NCI-H2029 treated with DMSO at 0.1 percent for 48 hours (cell line): ENCODE measurements around the gene FMO1.
"Not testable (repeated sequence)": the region's sequence is repeated elsewhere in the genome, so short reads cannot be mapped to it uniquely, and the experiment has no call there.

Experiments used
- DNase-seq: peaks from one replicate; lab custom pipeline; 2025; lab: John Stamatoyannopoulos, UW

FMO1 gene, protein sequence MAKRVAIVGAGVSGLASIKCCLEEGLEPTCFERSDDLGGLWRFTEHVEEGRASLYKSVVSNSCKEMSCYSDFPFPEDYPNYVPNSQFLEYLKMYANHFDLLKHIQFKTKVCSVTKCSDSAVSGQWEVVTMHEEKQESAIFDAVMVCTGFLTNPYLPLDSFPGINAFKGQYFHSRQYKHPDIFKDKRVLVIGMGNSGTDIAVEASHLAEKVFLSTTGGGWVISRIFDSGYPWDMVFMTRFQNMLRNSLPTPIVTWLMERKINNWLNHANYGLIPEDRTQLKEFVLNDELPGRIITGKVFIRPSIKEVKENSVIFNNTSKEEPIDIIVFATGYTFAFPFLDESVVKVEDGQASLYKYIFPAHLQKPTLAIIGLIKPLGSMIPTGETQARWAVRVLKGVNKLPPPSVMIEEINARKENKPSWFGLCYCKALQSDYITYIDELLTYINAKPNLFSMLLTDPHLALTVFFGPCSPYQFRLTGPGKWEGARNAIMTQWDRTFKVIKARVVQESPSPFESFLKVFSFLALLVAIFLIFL

DNA sequence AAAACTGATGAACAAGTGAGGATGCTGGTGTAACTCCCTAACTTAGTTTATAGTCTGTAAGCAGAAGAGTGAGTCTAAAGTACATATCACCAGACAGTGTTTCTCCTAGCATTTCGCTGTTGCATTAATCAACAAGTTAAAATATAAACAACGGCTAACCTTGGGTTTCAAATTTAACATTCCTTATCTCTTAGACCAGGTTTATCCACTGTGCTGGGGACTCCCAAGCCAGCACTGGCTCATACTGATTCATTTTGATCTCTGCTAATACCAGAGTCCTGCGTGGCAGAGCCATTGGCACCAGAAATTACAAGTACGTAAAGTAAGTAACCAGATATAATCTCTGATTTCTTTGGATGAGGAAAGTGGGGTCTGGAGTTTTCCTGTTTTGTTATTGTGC is at the start of gene FMO1:
Gene FMO1, plus strand, starts transcription at position 193 of the 400 bp plus-strand sequence. CDS start 9,594 bp downstream, outside the sequence.
- DNase-seq: no peak

DNA sequence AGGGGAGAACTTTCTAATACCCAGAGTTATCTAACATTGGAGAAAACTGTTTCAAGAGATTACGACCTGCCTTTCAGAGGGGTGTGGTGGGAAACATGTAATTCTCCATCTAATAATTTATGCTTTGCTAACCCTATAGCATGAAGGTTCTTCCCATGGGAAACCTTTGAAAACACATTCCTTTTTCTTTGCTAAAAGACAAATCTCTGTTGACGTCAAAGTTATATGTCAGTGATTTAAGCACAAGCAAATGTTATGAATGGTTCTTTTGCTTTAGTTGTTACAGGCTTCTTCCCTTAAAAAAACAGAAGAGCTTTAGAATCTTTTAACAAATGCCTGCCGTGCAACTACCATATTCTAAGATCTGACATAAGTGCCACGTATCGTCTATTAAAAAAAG is 44.0 kb upstream of the FMO1 start:
- no peak for DNase-seq

DNA sequence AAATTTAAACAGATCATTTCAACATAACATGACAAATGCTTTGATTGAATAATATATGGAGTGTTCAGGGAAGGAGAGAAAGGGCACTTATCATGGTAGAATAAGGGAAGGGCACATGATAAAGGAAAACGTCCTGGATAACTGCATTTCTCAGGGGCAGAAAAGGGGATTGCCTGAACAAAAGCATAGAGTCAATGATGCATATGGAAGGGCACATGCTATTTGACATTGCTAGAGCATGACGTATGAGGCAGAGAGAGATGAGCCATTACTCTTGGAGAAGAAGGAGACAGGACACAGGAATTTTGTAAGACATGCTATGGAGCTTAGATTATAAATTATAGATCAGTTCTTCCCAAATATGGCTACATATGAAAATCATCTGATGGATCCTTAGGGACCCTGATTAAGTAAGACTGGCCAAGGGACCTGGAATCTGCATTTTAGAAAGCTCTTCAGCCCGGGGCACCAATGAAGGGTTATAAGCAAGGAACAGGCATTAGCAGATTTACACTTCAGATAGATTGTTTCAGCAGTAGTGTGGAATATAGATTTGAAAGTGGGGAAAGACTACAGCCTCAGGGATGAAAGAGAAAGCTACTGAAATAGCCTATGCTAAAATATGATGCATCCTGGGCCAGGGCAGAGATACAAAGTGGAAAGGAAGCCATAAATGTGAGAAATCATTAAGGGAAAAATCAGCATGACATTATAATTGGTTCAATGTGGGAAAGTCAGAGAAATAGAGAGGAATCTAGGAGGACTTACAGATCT is 41.9 kb upstream of the FMO1 start:
- DNase-seq: no peak

DNA sequence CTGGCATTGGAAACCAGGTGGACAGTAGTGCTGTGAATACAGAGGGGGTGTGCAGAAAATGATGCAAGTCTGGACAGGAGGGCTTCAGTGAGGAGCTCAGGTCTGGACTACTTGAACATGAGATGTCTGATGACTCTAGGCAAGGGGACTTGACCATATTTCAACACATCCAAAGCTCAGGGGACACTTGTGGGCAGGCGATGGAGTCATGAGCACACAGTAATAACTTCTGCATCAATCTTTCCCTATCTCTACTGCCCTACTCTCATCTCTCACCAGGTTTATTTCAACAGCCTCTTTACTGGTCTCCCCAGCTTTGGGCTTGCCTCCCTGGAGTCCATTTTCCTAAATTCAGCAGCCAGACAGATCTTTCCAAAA is 41.3 kb upstream of the FMO1 start:
- DNase-seq: no peak

DNA sequence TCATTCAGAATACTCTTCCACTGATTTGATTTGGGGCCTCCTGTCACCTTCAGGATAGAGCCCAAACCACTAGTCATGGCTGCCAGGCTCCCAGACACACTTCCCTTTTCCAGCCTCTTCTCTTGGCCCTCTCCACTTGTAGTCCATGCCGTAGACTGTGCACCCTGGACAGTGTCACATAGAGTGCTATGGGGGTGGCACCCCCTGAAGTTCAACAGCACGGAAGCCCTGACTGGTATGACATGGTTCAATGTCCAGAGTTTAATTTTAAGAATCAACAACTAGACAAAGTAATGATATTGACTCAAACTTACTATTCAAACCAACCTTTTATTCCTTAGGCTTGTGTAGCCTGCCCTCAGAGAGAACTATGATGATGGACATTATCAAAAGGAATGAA is 40.9 kb upstream of the FMO1 start:
- no peak for DNase-seq

DNA sequence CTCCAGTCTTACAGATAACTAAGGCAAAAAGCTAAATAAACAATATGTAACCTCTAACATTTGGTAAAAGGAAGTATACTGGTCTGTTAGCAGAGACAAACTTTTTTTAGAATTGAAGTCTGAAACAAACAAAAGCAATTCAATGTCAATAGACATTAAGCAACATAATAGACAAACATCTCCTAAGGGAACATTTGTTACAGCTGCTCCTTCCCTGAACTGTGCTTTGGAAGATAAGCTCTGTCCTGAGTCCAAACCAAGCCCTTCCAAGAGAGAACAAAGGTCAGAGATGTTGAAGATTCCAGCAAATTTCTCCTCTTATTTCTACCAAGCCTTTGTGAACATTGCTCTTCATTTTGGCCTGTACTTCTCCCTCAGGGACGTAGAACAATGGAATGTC is 37.9 kb upstream of the FMO1 start:
- DNase-seq: no peak

DNA sequence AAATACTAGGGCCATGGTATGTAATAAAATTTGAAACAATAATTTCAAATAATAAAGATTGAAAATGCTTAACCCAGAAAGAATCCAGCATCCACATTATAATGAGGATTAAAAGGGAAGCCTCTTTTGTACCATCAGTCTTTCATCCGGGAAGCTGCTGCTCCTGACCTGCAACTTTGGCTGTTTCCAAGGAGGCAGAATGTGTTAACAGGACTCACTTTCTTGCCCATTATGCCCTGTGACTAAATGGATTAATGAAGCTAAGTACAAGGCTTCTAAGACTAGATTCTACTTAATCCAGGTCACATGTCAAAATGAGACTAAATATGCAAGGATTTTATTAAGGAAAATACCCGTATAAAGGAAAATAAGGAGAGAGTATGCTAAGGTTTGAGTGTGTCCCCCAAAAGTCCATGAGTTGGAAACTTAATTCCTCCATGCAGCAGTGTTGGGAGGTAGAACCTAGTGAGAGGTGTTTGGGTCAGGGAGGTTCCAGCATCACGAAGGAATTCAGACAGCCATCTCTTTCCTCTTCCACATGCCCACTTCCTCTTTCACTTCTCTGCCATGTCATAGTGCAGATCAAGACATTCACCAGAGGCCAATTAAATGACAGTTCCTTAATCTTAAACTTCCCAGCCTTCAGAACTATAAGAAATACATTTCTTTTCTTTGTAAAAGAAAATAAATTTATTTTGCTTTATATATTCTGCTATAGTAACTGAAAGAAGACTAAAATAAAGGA is 35.5 kb upstream of the FMO1 start:
- DNase-seq: no peak

DNA sequence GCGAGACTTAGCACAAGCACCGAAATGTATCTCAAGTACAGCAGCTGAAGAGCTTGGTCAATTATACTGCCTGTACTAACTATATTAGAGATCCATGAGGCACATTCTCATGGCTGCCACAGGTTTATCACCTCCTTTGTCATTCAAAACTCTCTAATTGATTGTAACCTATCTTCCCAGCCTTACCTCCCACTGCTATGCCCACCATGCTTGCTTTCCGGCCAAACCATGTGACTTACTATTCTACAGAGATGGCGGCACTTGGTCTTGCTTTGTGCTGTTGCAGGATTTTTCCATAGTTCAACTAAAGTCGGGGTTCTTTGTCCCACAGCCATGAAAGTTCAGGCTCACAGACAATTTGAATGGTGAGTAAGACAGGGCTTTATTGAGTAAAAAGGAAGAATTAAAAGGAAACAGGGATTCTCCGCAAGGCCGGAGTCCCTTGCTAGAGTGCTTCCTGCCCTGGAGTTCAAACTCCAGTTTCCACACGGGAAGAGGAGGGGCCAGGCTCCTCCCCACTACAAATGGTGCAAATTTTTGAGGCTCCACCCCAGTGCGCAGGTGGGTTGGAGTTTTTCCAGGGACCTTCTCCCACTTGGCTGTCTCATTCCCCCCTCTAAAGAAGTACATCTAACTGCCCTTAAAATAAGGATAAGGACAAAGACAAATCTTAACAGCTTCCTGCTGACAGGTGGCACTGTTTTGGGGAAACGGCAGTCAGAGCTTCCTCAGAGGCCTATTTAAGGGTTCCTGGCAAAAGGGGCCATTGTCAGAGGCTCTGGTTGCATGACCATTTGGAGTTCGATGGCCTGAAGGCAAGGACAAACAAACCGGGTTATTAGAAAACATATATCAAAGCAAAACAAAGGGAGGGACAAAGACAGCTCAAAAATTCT is 34.5 kb upstream of the FMO1 start:
- no peak for DNase-seq

DNA sequence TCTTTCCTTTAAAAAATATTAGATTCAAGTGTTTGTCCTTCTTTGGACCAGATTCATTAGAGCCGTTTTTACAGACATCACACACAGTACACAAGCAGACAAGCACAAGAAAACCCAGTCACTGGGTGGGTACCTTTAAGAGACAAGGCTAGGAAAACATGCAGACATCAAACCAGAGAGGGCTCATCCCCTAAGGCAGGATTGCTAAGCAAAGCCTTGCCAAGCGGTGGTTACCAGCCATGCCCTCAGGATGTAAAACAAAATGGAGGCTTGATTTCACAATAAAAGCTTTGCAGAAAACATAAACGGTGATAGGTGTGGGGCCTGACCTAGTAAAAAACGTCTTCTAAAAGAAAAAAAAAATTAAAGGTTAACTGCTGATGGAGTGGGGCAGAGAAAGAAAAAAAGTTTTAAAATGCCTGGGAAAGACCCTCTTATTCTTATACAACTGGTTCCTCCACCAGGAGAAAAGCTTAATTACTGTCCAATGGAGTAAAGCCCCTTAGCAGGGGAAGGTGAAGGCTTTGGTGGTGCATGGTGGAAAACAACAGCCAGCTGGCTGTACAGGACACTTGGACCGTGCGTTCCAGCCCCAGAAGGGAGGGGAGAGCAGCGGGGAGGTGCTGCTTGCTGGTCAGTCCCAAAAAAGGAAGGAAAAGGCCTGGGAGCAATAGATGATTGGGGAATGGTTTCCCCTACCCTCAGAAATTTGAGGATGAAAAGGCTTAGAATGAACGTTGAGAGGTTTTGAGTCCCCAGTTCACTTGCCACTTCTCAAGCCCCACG is 30.4 kb upstream of the FMO1 start:
- no peak for DNase-seq

DNA sequence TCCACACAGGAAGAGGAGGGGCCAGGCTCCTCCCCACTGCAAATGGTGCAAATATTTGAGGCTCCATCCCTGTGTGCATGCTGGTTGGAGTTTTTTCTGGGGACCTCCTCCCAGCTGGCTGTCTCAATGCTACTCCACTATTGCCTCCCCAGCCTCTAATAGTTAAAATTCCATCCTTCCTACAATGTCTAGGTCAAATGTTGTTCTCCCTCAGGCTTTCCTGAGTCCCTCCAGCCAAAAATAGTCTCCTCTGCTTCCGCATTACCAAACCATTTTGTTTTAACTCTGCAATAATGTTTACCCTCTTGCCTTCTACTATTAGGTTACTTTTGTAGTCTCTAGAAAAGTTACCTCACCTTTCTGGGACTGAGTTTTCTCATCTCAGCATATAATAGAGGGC is 29.6 kb upstream of the FMO1 start:
- no peak for DNase-seq

DNA sequence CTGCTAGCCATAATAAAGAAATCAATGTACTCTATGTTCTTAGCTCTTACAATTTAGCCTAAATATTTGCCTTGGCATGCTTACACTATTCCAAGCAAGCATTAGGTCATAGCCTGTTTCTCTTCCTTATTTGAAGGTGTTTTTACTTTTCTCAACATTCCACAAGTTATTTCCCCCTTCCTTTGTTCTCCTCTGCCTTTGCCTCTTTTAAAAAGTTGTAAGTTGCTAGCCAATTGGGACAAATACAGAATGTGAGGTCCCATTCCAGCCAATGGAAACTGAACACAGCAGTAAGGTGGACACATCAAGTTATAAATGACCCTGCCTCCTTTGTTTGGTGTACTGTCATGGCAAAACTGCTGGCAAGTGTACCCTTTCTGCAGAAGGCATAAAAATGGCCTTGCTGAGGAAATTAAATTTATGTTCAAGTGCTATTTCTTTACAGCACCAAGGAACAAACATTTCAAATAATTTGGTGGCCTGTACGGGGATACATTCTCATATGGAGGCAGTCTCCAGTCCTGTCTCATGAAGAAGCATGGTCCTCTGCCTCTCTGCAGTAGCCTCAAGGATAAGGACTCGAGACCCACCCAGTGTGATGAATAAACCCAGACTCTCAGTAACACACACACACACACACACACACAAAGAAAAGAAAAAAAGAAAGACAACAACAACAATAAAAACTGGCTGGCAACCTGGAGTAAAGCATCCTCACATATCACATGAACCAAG is 28.8 kb upstream of the FMO1 start:
- DNase-seq: no peak

DNA sequence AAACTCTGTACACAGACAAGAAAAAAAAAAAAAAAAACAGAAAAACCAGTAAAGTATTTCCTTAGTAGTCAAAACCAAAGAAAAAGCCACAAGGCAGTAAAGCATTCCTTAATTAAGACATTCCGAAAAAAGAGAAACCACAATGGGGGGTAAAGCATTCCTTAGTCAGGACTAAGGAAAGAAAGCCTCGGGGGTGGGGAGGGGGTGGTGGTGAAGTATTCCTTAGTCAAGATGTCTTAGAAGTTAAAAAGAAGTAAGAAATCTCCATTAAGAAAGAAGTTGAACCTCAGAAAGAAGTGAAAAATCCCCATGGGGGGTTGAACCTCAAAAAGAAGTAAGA is 28.2 kb upstream of the FMO1 start:
- DNase-seq: no peak

DNA sequence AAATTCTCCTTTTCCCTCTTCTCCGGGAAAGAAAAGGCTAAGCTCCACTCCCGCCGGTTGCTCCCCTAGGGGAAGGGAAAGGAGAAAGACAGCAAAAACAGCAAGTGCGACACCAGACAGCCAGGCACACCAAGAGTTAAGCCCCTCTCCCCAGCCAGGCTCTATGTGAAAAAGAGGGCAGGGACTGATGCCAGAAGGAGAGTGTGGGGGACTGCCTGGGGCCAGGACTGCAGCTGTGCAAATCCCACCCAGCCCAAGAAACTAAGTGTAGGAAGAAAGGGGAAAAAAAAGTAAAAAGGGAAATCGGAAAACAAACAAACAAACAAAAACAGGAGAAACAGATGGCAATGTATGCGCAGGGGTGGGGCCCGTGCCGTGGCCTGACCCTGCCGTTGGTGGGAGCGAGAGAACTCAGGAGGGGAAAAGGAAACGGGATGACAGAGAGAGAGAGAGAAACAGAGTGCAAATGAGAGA is 27.7 kb upstream of the FMO1 start:
- no peak for DNase-seq

DNA sequence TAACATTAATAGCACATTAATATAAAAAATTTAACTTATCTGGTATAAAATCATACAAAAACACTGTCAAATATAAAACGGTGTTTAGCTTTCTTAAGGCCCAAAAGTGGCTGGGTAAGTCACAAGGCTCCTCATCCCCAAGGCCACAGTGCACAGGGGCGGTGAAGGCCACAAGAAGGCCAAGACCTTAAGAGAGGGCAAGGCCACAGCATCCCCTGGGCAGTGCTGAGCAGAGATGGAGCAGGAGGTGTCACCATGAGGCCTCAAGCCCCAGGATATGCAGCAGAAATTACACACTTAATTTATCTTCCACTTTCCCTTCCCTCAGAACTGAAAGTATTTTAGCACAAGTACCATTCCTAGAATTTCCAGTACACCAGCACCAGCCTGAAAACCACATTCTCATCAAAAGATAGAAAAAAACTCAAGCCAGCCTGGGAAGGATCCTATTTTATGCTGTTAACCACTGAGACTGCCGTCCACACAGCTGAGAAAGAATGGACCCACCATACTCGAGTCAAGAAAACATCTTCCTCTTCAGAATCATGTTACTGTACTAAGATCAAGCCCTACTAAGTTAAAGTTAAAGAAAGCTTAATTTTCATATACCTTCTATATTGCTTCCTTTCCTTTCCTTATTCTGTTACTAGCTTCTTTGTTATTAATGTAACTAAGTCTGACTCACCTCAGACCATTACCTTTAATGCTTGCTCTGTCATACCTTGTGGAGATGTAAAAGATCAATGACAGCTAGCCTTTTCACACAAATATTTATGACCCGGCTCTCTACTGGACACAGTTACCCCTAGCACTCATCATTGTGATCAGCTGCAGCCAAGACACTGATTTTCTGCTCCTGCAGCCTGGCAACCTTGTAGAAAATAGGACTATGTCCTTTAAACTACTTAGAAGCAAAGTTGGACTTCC is 26.4 kb upstream of the FMO1 start:
- no peak for DNase-seq

DNA sequence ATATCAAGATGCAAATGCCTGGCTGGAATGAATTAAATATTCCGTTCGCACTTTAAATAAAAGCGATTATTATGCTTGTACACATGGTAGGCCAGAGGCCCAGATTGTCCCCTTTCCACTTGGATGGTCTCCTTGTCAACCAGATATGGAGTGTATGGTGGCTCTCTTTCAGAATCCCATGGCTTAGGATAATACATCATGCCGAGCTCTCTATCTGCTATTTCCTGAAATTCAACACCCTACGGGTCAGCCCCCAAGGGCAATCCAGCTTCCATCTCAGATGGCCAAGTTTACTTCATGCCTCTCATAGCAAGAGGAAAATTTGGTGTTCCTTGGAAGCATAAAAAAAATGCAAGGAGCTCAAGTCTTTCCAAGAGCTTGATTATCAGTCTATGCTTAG is 25.4 kb upstream of the FMO1 start:
- no peak for DNase-seq

DNA sequence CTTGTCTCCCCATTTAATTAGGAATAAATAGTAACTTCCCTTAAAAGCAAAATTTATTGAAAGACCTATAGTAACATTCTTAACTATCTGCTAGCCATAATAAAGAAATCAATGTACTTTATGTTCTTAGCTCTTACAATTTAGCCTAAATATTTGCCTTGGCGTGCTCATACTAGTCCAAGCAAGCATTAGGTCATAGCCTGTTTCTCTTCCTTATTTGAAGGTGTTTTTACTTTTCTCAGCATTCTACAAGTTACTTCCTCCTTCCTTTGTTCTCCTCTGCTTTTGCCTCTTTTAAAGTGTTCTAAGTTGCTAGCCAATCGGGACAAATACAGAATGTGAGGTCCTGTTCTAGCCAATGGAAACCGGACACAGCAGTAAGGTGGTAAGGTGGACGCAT is 24.0 kb upstream of the FMO1 start:
- not testable (repeated sequence) for DNase-seq

DNA sequence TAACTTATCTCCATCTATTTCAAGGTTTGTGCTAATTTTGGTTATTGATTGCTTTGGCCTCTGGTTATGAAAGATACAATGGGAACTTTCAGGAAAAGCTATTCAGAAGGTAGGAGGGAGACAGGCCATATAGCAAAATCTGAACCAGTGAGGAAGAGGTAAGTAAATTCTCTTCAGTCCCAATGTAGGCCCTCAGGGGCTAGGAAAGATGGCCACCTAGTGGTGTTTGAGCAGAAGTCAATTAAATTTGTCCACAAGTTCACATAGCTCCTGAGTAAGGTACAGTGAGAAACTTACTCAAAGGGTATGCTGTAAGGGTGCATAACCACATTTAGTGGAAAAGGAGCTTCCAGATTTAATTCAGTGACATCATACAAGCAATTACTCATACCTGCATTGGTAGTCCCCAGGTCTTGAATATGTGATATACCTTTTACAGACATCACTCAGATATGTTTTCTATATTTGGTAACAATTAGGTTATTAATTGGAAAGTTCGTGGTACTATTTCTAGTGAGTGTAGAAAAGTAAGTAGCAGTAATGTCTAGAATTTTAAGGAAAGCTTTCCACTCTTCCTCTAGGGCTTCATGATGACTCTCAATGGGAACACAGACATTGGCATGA is 21.4 kb upstream of the FMO1 start:
- DNase-seq: no peak

DNA sequence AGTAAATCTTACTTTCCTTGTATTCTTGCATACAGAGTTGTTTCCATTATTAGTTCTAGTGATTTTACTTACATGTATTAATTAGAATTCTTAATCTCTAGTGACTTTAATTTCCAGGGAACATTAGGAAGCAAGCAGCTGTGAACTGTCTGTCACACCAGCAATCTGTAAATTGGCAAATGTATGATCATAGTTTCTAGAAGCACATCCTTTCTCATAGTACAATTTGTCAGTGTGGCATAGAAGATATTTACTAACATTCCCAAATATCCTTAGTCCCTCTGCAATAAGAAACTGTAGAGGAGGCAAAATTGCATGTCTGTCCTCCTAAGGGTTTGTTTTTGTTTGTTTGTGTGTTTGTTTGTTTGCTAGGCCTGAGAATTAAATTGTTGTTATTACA is 17.0 kb upstream of the FMO1 start:
- no peak for DNase-seq
